SK-N-MC (cell line): ENCODE results near the gene RNF148.

Experiments
- DNase-seq: peaks from one replicate; pipeline ENCODE4 v3.0.0-alpha.2; 2011; ENCODE audit warnings: low read depth, low spot score
- H3K27ac ChIP-seq: fragments of 200-600 bp; sonication (generic); 2 replicates; pipeline ENCODE4 v1.5.1; 2016; ENCODE audit warnings: mixed run types
- H3K36me3 ChIP-seq: fragments of 200-600 bp; sonication (generic); 2 replicates; pipeline ENCODE4 v1.6.1; 2017; ENCODE audit warnings: antibody characterized with exemption, low read length, mixed read lengths; ENCODE audit not compliant: insufficient read depth
- H3K4me3 ChIP-seq: fragments of 200-600 bp; sonication (generic); 2 replicates; pipeline ENCODE4 v1.5.1; 2016
- H3K9ac ChIP-seq: fragments of 200-600 bp; sonication (generic); 2 replicates; pipeline ENCODE4 v1.8.0; 2017; ENCODE audit warnings: mixed run types, mixed read lengths; ENCODE audit not compliant: insufficient read length
- H3K9me3 ChIP-seq: fragments of 200-600 bp; sonication (generic); 2 replicates; pipeline ENCODE4 v1.6.1; 2017; ENCODE audit warnings: low read depth, mild to moderate bottlenecking, antibody characterized with exemption, low read length, moderate library complexity, mixed read lengths
- EZH2 ChIP-seq: fragments of 200-600 bp; sonication (generic); IDR thresholded peaks from one replicate; pipeline ENCODE4 v1.6.1; 2017; ENCODE audit warnings: antibody characterized with exemption
- FOXP2 ChIP-seq: optimal IDR thresholded peaks from 2 replicates; pipeline ENCODE3; 2011; ENCODE audit warnings: mild to moderate bottlenecking, moderate library complexity; ENCODE audit not compliant: insufficient read depth; ENCODE audit errors: extremely low read length, control extremely low read depth
- POLR2AphosphoS5 ChIP-seq: IDR thresholded peaks from 2 replicates; pipeline ENCODE4 v1.6.1; 2012; ENCODE audit warnings: mild to moderate bottlenecking, low read depth, low read length, borderline replicate concordance

RNF148 gene

GRCh38 chr7:122727354-122727753, 24.6 kb upstream of the RNF148 start:
- DNase-seq, result no peak
- Histone ChIP-seq H3K9ac (no peak overlapping the region), H3K4me3 (no peak overlapping the region), H3K9me3 (no peaks in the 10 kb centered on the region), H3K36me3 (no peaks in the 10 kb centered on the region), H3K27ac (0 out of 2 replicates have a peak overlapping the region, but pooled peaks have one; percentile 30)
- no peak for TF ChIP-seq FOXP2
- TF ChIP-seq POLR2AphosphoS5, result no peak
- TF ChIP-seq EZH2, result no peak

- H3K9me3 ChIP-seq, result no peaks in the 10 kb centered on the region
- no peak for TF ChIP-seq EZH2
- no peak for TF ChIP-seq POLR2AphosphoS5
- no peak for TF ChIP-seq FOXP2
- H3K36me3 ChIP-seq, result no peaks in the 10 kb centered on the region
- H3K9ac ChIP-seq, result no peak overlapping the region
- H3K4me3 ChIP-seq, result no peak overlapping the region
- H3K27ac ChIP-seq, result 0 out of 2 replicates have a peak overlapping the region, but pooled peaks have one; percentile 30
- no peak for DNase-seq
Observed at GRCh38 chr7:122726881-122727280, 24.2 kb upstream of the RNF148 start.

- no peaks in the 10 kb centered on the region for H3K36me3 ChIP-seq
- no peak for DNase-seq
- H3K9ac ChIP-seq, result no peak overlapping the region
- TF ChIP-seq FOXP2 (no peak), POLR2AphosphoS5 (no peak), EZH2 (no peak)
- no peak overlapping the region for H3K27ac ChIP-seq
- H3K9me3 ChIP-seq, result no peaks in the 10 kb centered on the region
- no peak overlapping the region for H3K4me3 ChIP-seq
Observed at GRCh38 chr7:122724366-122724765, 21.6 kb upstream of the RNF148 start.

GRCh38 chr7:122719010-122719578, 16.4 kb upstream of the RNF148 start:
- Histone ChIP-seq H3K9me3 (no peaks in the 10 kb centered on the region), H3K9ac (no peak overlapping the region), H3K27ac (no peak overlapping the region), H3K36me3 (no peaks in the 10 kb centered on the region), H3K4me3 (no peak overlapping the region)
- no peak for TF ChIP-seq POLR2AphosphoS5
- no peak for TF ChIP-seq FOXP2
- no peak for TF ChIP-seq EZH2
- no peak for DNase-seq

- H3K9ac ChIP-seq, result no peak overlapping the region
- TF ChIP-seq EZH2 (no peak), POLR2AphosphoS5 (no peak), FOXP2 (no peak)
- no peaks in the 10 kb centered on the region for H3K36me3 ChIP-seq
Observed at GRCh38 chr7:122717356-122718089, 14.8 kb upstream of the RNF148 start.

GRCh38 chr7:122715183-122715582, 12.5 kb upstream of the RNF148 start:
- Histone ChIP-seq H3K9me3 (no peaks in the 10 kb centered on the region), H3K9ac (no peak overlapping the region), H3K36me3 (no peaks in the 10 kb centered on the region), H3K4me3 (no peak overlapping the region), H3K27ac (no peak overlapping the region)
- no peak for DNase-seq
- TF ChIP-seq FOXP2 (no peak), EZH2 (no peak), POLR2AphosphoS5 (no peak)

More at GRCh38 chr7:122717356-122718089, 14.8 kb upstream of the RNF148 start:
- H3K9me3 ChIP-seq, result no peaks in the 10 kb centered on the region
- H3K27ac ChIP-seq, result no peak overlapping the region
- H3K4me3 ChIP-seq, result no peak overlapping the region
- DNase-seq, result no peak

- no peak for TF ChIP-seq POLR2AphosphoS5
- no peak for TF ChIP-seq EZH2
- no peak for TF ChIP-seq FOXP2
- Histone ChIP-seq H3K36me3 (no peaks in the 10 kb centered on the region), H3K4me3 (no peak overlapping the region), H3K27ac (no peak overlapping the region), H3K9ac (no peak overlapping the region), H3K9me3 (no peaks in the 10 kb centered on the region)
- no peak for DNase-seq
Observed at GRCh38 chr7:122710916-122711315, 8.2 kb upstream of the RNF148 start.

GRCh38 chr7:122709930-122710646, 7.4 kb upstream of the RNF148 start:
- Histone ChIP-seq H3K4me3 (no peak overlapping the region), H3K36me3 (no peaks in the 10 kb centered on the region), H3K9ac (no peak overlapping the region), H3K27ac (no peak overlapping the region), H3K9me3 (no peaks in the 10 kb centered on the region)
- TF ChIP-seq FOXP2, result no peak
- no peak for TF ChIP-seq POLR2AphosphoS5
- no peak for TF ChIP-seq EZH2
- DNase-seq, result no peak

- H3K36me3 ChIP-seq, result no peaks in the 10 kb centered on the region; the same call in 1 of the 2 replicates
- H3K27ac ChIP-seq, result no peak overlapping the region
- H3K9ac ChIP-seq, result no peak overlapping the region
- H3K9me3 ChIP-seq, result no peaks in the 10 kb centered on the region
- no peak for DNase-seq
- TF ChIP-seq POLR2AphosphoS5 (no peak), FOXP2 (no peak), EZH2 (no peak)
- H3K4me3 ChIP-seq, result no peak overlapping the region
Observed at GRCh38 chr7:122706836-122707235, 4.1 kb upstream of the RNF148 start.
